HG02885 (cell line): ENCODE results near the gene RIN1.
"Not testable (repeated sequence)": the region's sequence is repeated elsewhere in the genome, so short reads cannot be mapped to it uniquely, and the experiment has no call there.

Experiments
- ATAC-seq: cut with Tn5 transposase; IDR thresholded peaks from one replicate; pipeline ENCODE4 v1.9.1; 2021; ENCODE audit warnings: mild to moderate bottlenecking; ENCODE audit not compliant: unreplicated experiment, poor library complexity

RIN1 gene

GRCh38 chr11:66336234-66337102 lies at the start of gene RIN1:
TSS of gene RIN1 (minus strand) at chr11:66336434. CDS start at chr11:66336402, 32 bp downstream.
- ATAC-seq: peak; percentile 71

GRCh38 chr11:66384316-66384715 lies 48.1 kb upstream of the RIN1 start:
- ATAC-seq: not testable (repeated sequence)

GRCh38 chr11:66380264-66380663 lies 44.0 kb upstream of the RIN1 start:
- ATAC-seq: not testable (repeated sequence)

GRCh38 chr11:66373690-66374287 lies 37.6 kb upstream of the RIN1 start:
- not testable (repeated sequence) for ATAC-seq

GRCh38 chr11:66373265-66373664 lies 37.0 kb upstream of the RIN1 start:
- no peak for ATAC-seq

GRCh38 chr11:66371627-66372415 lies 35.6 kb upstream of the RIN1 start, which contains the start of gene SLC29A2:
TSS of gene SLC29A2 (minus strand) at chr11:66371760. CDS start at chr11:66371591, 169 bp downstream.
- peak; percentile 65 for ATAC-seq

- ATAC-seq: no peak
These were observed 33.0 kb upstream of the RIN1 start for GRCh38 chr11:66369073-66369894.

- no peak for ATAC-seq
These were observed 32.2 kb upstream of the RIN1 start for GRCh38 chr11:66368484-66368883.

- ATAC-seq: no peak
These were observed 31.5 kb upstream of the RIN1 start for GRCh38 chr11:66367561-66368312.

GRCh38 chr11:66366844-66367477 lies 30.7 kb upstream of the RIN1 start:
- ATAC-seq: no peak

- no peak for ATAC-seq
These were observed 29.7 kb upstream of the RIN1 start for GRCh38 chr11:66365711-66366619.

GRCh38 chr11:66365166-66365565 lies 28.9 kb upstream of the RIN1 start:
- ATAC-seq: no peak

GRCh38 chr11:66363805-66364535 lies 27.7 kb upstream of the RIN1 start:
- no peak for ATAC-seq

- no peak for ATAC-seq
These were observed 27.0 kb upstream of the RIN1 start for GRCh38 chr11:66363187-66363601.

GRCh38 chr11:66362481-66363147 lies 26.4 kb upstream of the RIN1 start:
- no peak for ATAC-seq

- no peak for ATAC-seq
These were observed 25.3 kb upstream of the RIN1 start for GRCh38 chr11:66361502-66361941.
